Smooth muscle cell of the umbilical artery (primary cell): ENCODE results near the gene PTER. TPM values are rescaled to one million over a fixed set of nuclear protein-coding genes. Genes with fewer than 3 reads are reported as not detected.

ENCODE experiments used
- total RNA-seq: library from RNA; depleted of rRNA; stranded (reverse); fragments of >200 nt; gene quantifications from 2 replicates; pipeline ENCODE4 v1.2.3, GENCODE V29; 2014

PTER gene, protein sequence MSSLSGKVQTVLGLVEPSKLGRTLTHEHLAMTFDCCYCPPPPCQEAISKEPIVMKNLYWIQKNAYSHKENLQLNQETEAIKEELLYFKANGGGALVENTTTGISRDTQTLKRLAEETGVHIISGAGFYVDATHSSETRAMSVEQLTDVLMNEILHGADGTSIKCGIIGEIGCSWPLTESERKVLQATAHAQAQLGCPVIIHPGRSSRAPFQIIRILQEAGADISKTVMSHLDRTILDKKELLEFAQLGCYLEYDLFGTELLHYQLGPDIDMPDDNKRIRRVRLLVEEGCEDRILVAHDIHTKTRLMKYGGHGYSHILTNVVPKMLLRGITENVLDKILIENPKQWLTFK
- 7.7 and 8.9 TPM in 2 replicates for total RNA-seq

DNA sequence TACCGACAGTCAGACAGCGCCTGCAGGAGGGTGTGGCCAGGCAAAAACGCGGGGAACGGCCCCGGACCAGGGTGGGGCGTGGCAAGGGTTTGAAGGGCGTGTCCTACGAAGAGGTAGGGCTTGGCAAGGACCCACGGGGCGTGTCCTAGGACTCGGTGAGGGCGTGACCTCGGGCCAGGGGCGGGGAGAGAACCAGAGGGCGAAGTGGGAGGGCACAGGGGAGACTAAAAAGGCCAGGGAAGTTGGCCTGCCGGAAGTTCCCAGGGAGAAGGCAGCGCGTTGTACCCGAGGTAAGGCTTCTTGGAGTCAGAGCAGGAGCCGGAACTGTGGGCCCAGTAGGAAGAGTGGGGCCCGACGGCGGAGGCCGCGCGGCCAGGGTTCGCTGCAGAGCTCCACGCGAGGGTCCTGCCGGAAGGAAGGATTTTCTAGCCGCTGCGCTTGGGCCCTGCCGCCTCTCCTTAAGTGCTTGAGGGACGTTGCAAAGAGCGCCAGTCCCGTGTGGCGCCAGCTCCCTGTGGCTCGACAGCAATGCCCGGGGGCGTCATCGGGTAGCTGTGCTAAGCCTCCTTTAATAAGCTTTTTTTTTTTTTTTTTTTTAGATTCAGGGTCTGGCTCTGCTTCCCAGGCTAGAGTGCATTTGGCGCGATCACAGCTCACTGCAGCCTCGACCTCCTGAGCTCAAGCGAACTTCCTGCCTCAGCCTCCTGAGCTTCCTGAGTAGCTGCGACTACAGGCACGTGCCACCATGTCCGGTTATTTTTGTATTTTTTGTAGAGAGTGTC is at the start of gene PTER:
PTER (plus strand) TSS at position 253 of the 782 bp plus-strand sequence. CDS start 47,375 bp downstream, outside the sequence.

GRCh38 chr10:16521311-16522016 is 84.7 kb downstream of the PTER start, which contains the start of gene C1QL3:
TSS of gene C1QL3 (minus strand) at chr10:16521879. CDS start at chr10:16521065, 814 bp downstream.

Other genes starting within 250 kb of the PTER start
- gene C1QL3, start 84.9 kb downstream of the PTER start, total RNA-seq = under 0.01 and 0.18 TPM in 2 replicates